Trophoblast cell (in vitro differentiated cells and primary cell): ENCODE results near the gene ADK.

ENCODE experiments used
- DNase-seq, 2 donors: peaks; one replicate each; pipeline ENCODE4 v3.0.0-alpha.2; 2016
- H2AFZ ChIP-seq: 2 replicates; pipeline ENCODE4 v1.6.1; 2013; ENCODE audit warnings: low read length, moderate library complexity, mild to moderate bottlenecking; ENCODE audit not compliant: insufficient read depth, poor library complexity
- H2AK5ac ChIP-seq: 2 replicates; pipeline ENCODE4 v1.6.1; 2013; ENCODE audit warnings: mild to moderate bottlenecking, low read length
- H2BK120ac ChIP-seq: 2 replicates; pipeline ENCODE4 v1.6.1; 2013; ENCODE audit warnings: low read length, mild to moderate bottlenecking, moderate library complexity; ENCODE audit not compliant: insufficient read depth, poor library complexity
- H2BK12ac ChIP-seq: 2 replicates; pipeline ENCODE4 v1.6.1; 2013; ENCODE audit warnings: mild to moderate bottlenecking, low read length, moderate library complexity
- H2BK5ac ChIP-seq: 2 replicates; pipeline ENCODE4 v1.6.1; 2013; ENCODE audit warnings: low read length, low read depth, moderate library complexity, mild to moderate bottlenecking; ENCODE audit not compliant: poor library complexity
- H3K14ac ChIP-seq: 2 replicates; pipeline ENCODE4 v1.6.1; 2013; ENCODE audit warnings: mild to moderate bottlenecking, low read length
- H3K18ac ChIP-seq: 2 replicates; pipeline ENCODE4 v1.6.1; 2013; ENCODE audit warnings: mild to moderate bottlenecking, low read length
- H3K23ac ChIP-seq: 2 replicates; pipeline ENCODE4 v1.6.1; 2013; ENCODE audit warnings: low read length
- H3K27ac ChIP-seq: 2 replicates; pipeline ENCODE4 v1.5.1; 2013; ENCODE audit warnings: low read depth, mild to moderate bottlenecking, inconsistent platforms, low read length, moderate library complexity
- H3K27me3 ChIP-seq: 2 replicates; pipeline ENCODE4 v1.6.1; 2013; ENCODE audit warnings: inconsistent platforms, mild to moderate bottlenecking, low read length, moderate library complexity; ENCODE audit not compliant: insufficient read depth
- H3K36me3 ChIP-seq, 2 experiments: 1 replicate in 1 of 2; 2 replicates in 1 of 2; pipeline ENCODE4 v1.6.1; 2013; ENCODE audit warnings: low read length in 2 of 2, mild to moderate bottlenecking in 2 of 2, moderate library complexity in 1 of 2; ENCODE audit not compliant: insufficient read depth in 2 of 2, control insufficient read depth in 1 of 2
- H3K4ac ChIP-seq: 2 replicates; pipeline ENCODE4 v1.6.1; 2013; ENCODE audit warnings: low read depth, mild to moderate bottlenecking, low read length, moderate library complexity
- H3K4me1 ChIP-seq, 2 experiments: 1 replicate in 1 of 2; 2 replicates in 1 of 2; pipeline ENCODE4 v1.6.1; 2013; ENCODE audit warnings: low read length in 2 of 2, mild to moderate bottlenecking in 2 of 2, moderate library complexity in 1 of 2; ENCODE audit not compliant: insufficient read depth in 2 of 2, control insufficient read depth in 1 of 2
- H3K4me2 ChIP-seq: 2 replicates; pipeline ENCODE4 v1.6.1; 2013; ENCODE audit warnings: inconsistent platforms, mild to moderate bottlenecking, low read length, moderate library complexity
- H3K4me3 ChIP-seq: 2 replicates; pipeline ENCODE4 v1.5.1; 2013; ENCODE audit warnings: mild to moderate bottlenecking, low read depth, low read length, inconsistent platforms
- H3K79me1 ChIP-seq: one replicate; pipeline ENCODE4 v1.6.1; 2013; ENCODE audit warnings: low read length
- H3K79me2 ChIP-seq: 2 replicates; pipeline ENCODE4 v1.6.1; 2013; ENCODE audit warnings: low read length, mild to moderate bottlenecking; ENCODE audit not compliant: control insufficient read depth, insufficient read depth, poor library complexity
- H3K9ac ChIP-seq: 2 replicates; pipeline ENCODE4 v1.6.1; 2013; ENCODE audit warnings: mild to moderate bottlenecking, low read length
- H3K9me3 ChIP-seq: 2 replicates; pipeline ENCODE4 v1.6.1; 2013; ENCODE audit warnings: low read depth, mild to moderate bottlenecking, control low read depth, inconsistent platforms, low read length; ENCODE audit not compliant: insufficient read depth
- H4K12ac ChIP-seq: 2 replicates; pipeline ENCODE4 v1.6.1; 2013; ENCODE audit warnings: low read depth, mild to moderate bottlenecking, low read length, moderate library complexity
- H4K8ac ChIP-seq: 2 replicates; pipeline ENCODE4 v1.6.1; 2013; ENCODE audit warnings: low read depth, mild to moderate bottlenecking, low read length, moderate library complexity
- H4K91ac ChIP-seq: one replicate; pipeline ENCODE4 v1.6.1; 2013; ENCODE audit warnings: low read depth, mild to moderate bottlenecking, low read length, moderate library complexity
- WGBS: extraction: QIAGEN DNeasy Blood & Tissue Kit; methylation state at CpG from one replicate; pipeline ENCODE4 v1.1.7; 2013; ENCODE audit warnings: missing lambda C conversion rate; ENCODE audit not compliant: insufficient read length, insufficient coverage; ENCODE audit errors: extremely low coverage; 5-methylcytosine and 5-hydroxymethylcytosine counted together

ADK gene

GRCh38 chr10:74307061-74307651 is 156.1 kb downstream of the ADK start:
- no peak overlapping the region for H2AFZ ChIP-seq
- no peak overlapping the region for H2BK12ac ChIP-seq
- H3K79me1 ChIP-seq: no peaks in the 10 kb centered on the region
- no peak overlapping the region for H2AK5ac ChIP-seq
- no peak overlapping the region for H2BK5ac ChIP-seq
- no peak overlapping the region for H3K23ac ChIP-seq
- no peaks in the 10 kb centered on the region for H3K27me3 ChIP-seq
- H3K4me1 ChIP-seq: no peaks in the 10 kb centered on the region
- no peak for DNase-seq
- WGBS: no CpG with 5 or more reads among the region's 3 CpGs
- no peak overlapping the region for H4K8ac ChIP-seq
- no peak overlapping the region for H3K4ac ChIP-seq
- no peaks in the 10 kb centered on the region for H3K36me3 ChIP-seq
- no peak overlapping the region for H3K18ac ChIP-seq
- no peak overlapping the region for H3K4me3 ChIP-seq
- no peak overlapping the region for H3K27ac ChIP-seq
- no peak overlapping the region for H3K4me2 ChIP-seq
- H3K14ac ChIP-seq: no peak overlapping the region
- no peak overlapping the region for H2BK120ac ChIP-seq
- H3K9ac ChIP-seq: no peak overlapping the region
- H4K12ac ChIP-seq: no peak overlapping the region
- no peaks in the 10 kb centered on the region for H3K9me3 ChIP-seq
- H4K91ac ChIP-seq: no peak overlapping the region
- no peaks in the 10 kb centered on the region for H3K79me2 ChIP-seq

DNA sequence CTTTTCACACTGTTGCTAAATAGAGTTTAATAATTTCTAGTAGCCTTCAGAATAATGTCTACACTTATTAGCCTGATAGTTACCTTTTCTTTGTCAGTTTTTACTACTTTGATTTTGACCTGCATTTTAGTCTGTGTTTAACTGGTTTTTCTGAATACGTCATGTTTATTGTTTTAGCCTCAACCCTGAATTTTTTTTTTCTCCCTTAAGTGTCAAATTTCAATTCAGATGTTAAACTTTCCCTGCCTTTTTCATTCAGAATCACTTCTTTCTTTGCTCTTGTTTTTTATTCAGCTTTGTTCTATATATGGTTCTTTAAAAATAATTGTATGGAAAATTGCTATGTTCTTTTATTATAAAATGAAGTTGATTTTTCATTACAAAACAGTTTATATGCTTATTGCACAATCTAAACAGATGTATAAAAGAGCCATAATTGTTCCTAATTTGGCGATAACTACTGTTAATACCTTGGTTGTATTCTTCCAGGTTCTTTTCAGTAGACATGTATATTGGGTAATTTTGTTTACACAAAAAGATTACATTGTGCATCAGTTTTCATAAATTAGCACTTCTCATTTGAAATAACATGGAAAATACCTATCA is 159.7 kb downstream of the ADK start:
- WGBS: no CpG with 5 or more reads among the region's 2 CpGs
- H3K79me1 ChIP-seq: no peaks in the 10 kb centered on the region
- no peaks in the 10 kb centered on the region for H3K4me1 ChIP-seq
- H3K27me3 ChIP-seq: no peaks in the 10 kb centered on the region
- no peak overlapping the region for H3K23ac ChIP-seq
- no peak overlapping the region for H3K18ac ChIP-seq
- no peak overlapping the region for H2BK120ac ChIP-seq
- H3K36me3 ChIP-seq: no peaks in the 10 kb centered on the region
- no peak overlapping the region for H4K8ac ChIP-seq
- no peaks in the 10 kb centered on the region for H3K9me3 ChIP-seq
- no peak overlapping the region for H3K27ac ChIP-seq
- H2AK5ac ChIP-seq: no peak overlapping the region
- no peak overlapping the region for H3K9ac ChIP-seq
- no peak overlapping the region for H2BK12ac ChIP-seq
- DNase-seq: no peak
- H3K4me3 ChIP-seq: no peak overlapping the region
- H3K14ac ChIP-seq: no peak overlapping the region
- no peak overlapping the region for H4K91ac ChIP-seq
- H3K79me2 ChIP-seq: no peaks in the 10 kb centered on the region
- H2BK5ac ChIP-seq: no peak overlapping the region
- no peak overlapping the region for H3K4me2 ChIP-seq
- no peak overlapping the region for H2AFZ ChIP-seq
- no peak overlapping the region for H3K4ac ChIP-seq
- no peak overlapping the region for H4K12ac ChIP-seq

DNA sequence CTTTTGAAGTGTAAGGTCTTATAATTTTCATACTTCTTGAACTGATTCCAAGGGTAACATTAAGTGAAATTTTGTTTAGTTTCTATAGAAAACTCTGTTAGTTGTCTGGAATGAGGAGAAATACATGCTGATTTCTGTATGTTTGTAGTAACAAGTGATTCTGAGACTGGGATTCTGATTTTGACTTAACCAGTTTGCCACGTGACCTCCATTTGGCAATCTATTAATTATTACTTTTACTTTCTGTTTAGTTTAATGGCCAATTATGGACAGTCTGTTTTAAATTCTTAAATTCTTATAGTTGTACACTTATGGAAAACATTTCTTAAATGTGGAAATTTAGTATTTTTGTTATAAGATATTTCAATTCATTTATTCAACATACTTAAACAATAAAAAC is 163.1 kb downstream of the ADK start:
- Histone ChIP-seq H3K36me3 (no peaks in the 10 kb centered on the region), H2BK12ac (no peak overlapping the region), H3K23ac (no peak overlapping the region), H4K12ac (no peak overlapping the region), H3K79me2 (no peaks in the 10 kb centered on the region), H2AFZ (no peak overlapping the region), H4K91ac (no peak overlapping the region), H3K4me2 (no peak overlapping the region), H2BK5ac (no peak overlapping the region), H4K8ac (no peak overlapping the region), H3K14ac (no peak overlapping the region), H3K4me3 (no peak overlapping the region), H3K4ac (no peak overlapping the region), H2AK5ac (no peak overlapping the region), H3K18ac (no peak overlapping the region), H2BK120ac (no peak overlapping the region), H3K9ac (no peak overlapping the region), H3K9me3 (no peaks in the 10 kb centered on the region), H3K79me1 (no peaks in the 10 kb centered on the region), H3K4me1 (no peaks in the 10 kb centered on the region), H3K27me3 (no peaks in the 10 kb centered on the region), H3K27ac (no peak overlapping the region)
- DNase-seq: no peak
- no CpG with 5 or more reads among the region's 1 CpG for WGBS

GRCh38 chr10:74320026-74320425 is 169.0 kb downstream of the ADK start:
- H4K8ac ChIP-seq: no peak overlapping the region
- no peak overlapping the region for H4K91ac ChIP-seq
- no peak overlapping the region for H2BK12ac ChIP-seq
- no peaks in the 10 kb centered on the region for H3K9me3 ChIP-seq
- no peak overlapping the region for H2BK5ac ChIP-seq
- no peak overlapping the region for H3K14ac ChIP-seq
- no peak overlapping the region for H3K27ac ChIP-seq
- H3K4me3 ChIP-seq: no peak overlapping the region
- no peaks in the 10 kb centered on the region for H3K4me1 ChIP-seq
- no peak overlapping the region for H3K23ac ChIP-seq
- H3K4me2 ChIP-seq: no peak overlapping the region
- no CpG with 5 or more reads among the region's 1 CpG for WGBS
- no peaks in the 10 kb centered on the region for H3K27me3 ChIP-seq
- no peak overlapping the region for H2AK5ac ChIP-seq
- no peak overlapping the region for H4K12ac ChIP-seq
- DNase-seq: no peak
- no peak overlapping the region for H3K4ac ChIP-seq
- no peaks in the 10 kb centered on the region for H3K79me1 ChIP-seq
- no peak overlapping the region for H3K18ac ChIP-seq
- no peak overlapping the region for H2AFZ ChIP-seq
- no peaks in the 10 kb centered on the region for H3K79me2 ChIP-seq
- no peak overlapping the region for H3K9ac ChIP-seq
- no peak overlapping the region for H2BK120ac ChIP-seq
- H3K36me3 ChIP-seq: no peaks in the 10 kb centered on the region
